ENCODE results near the gene GTF2A1L.

GRCh38 chr2:48725696-48726494 is 108.2 kb downstream of the GTF2A1L start:
- TF ChIP-seq EZH2 (optimal IDR thresholded peaks at IDR 0.05; ENCODE audit: low read depth, low read length) (no peak), EZH2phosphoT487 (IDR thresholded peaks at IDR 0.05; ENCODE audit: low read length) (no peak)
- TF ChIP-seq, protein P1, sequence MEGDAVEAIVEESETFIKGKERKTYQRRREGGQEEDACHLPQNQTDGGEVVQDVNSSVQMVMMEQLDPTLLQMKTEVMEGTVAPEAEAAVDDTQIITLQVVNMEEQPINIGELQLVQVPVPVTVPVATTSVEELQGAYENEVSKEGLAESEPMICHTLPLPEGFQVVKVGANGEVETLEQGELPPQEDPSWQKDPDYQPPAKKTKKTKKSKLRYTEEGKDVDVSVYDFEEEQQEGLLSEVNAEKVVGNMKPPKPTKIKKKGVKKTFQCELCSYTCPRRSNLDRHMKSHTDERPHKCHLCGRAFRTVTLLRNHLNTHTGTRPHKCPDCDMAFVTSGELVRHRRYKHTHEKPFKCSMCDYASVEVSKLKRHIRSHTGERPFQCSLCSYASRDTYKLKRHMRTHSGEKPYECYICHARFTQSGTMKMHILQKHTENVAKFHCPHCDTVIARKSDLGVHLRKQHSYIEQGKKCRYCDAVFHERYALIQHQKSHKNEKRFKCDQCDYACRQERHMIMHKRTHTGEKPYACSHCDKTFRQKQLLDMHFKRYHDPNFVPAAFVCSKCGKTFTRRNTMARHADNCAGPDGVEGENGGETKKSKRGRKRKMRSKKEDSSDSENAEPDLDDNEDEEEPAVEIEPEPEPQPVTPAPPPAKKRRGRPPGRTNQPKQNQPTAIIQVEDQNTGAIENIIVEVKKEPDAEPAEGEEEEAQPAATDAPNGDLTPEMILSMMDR (IDR thresholded peaks at IDR 0.05; ENCODE audit: low read length) = no peak
